ENCODE data around the gene ALDH1L2. TPM values are rescaled to one million over a fixed set of nuclear protein-coding genes. Genes with fewer than 3 reads are reported as not detected.
"Not testable (repeated sequence)": the region's sequence is repeated elsewhere in the genome, so short reads cannot be mapped to it uniquely, and the experiment has no call there.

The ALDH1L2 gene
- polyA plus RNA-seq, 3 donors from 2014 or later, result not detected

DNA sequence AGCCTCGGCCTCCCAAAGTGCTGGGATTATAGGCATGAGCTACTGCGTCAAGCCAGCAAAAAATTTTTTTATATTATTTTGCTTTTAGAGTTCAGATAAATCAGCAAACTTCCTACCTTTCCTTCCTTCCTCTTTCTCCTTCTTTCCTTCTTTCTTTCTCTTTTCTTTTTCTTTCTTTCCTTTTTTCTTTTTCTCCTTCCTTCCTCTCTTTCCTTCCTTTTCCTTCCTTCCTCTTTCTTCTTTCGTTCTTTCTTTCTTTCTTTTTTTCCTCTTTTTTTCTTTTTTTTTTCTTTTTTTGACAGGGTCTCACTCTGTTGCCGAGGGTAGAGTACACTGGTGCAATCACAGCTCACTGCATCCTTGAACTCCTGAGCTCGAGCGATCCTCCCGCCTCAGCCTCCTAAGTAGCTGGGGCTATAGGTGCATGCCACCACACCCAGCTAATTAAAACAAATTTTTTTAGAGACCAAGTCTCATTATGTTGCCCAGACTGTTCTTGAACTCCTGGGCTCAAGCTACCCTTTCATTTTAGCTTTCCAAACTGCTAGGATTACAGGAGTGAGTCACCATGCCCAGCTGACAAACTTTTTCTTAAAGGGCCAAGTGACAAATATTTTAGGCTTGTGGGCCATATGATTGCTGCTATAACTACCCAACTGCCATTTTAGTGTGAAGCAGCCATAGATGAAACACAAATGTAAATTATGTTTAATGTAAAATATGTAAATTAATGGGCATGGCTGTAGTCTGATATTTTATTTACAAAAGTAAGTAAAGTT is 16.1 kb upstream of the ALDH1L2 start:
- peaks cover 2 to 24% (median 9%) of the 10 kb centered on the region in 3 donors for H3K27me3 Mint-ChIP-seq (ENCODE audit: low read depth in 3 of 3)
- H3K9me3 Mint-ChIP-seq, result peaks cover 3 to 16% (median 13%) of the 10 kb centered on the region in 6 donors

DNA sequence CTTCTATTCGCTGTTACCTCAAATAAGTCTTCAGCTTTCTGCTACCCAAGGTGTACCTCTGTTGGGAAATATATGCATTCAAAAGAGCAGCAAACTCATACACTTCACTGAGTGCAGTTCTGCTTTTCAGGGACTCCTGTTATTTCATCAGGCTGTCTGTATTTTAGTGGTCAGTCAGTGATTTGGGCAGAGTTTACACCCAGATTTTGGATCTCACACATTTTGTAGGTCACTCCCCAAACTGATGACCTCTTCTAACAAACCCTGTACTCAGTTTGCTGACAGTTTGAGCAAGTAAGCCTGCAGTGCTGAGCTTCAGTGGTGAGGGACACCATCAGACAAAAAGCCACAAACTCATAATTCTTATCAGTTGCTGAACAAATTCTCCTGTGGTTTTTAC is 15.1 kb upstream of the ALDH1L2 start:
- Mint-ChIP-seq H3K27me3 (ENCODE audit: low read depth in 3 of 3) (peaks cover 2 to 17% (median 7%) of the 10 kb centered on the region in 3 donors), H3K4me3 (no peak overlapping the region), H3K9me3 (peaks cover 7 to 26% (median 22%) of the 10 kb centered on the region in 6 donors), H3K36me3 (peaks cover 0 to 5% (median 4%) of the 10 kb centered on the region in 3 donors), H3K4me1 (no peaks in the 10 kb centered on the region), H3K27ac (no peak overlapping the region)
- no peak for DNase-seq

More for the DNA sequence above, 16.1 kb upstream of the ALDH1L2 start:
- H3K4me3 Mint-ChIP-seq, result no peak overlapping the region
- H3K36me3 Mint-ChIP-seq, result peaks cover 0 to 5% (median 4%) of the 10 kb centered on the region in 3 donors
- DNase-seq, result no peak
- H3K27ac Mint-ChIP-seq, result no peak overlapping the region
- H3K4me1 Mint-ChIP-seq, result no peaks in the 10 kb centered on the region

DNA sequence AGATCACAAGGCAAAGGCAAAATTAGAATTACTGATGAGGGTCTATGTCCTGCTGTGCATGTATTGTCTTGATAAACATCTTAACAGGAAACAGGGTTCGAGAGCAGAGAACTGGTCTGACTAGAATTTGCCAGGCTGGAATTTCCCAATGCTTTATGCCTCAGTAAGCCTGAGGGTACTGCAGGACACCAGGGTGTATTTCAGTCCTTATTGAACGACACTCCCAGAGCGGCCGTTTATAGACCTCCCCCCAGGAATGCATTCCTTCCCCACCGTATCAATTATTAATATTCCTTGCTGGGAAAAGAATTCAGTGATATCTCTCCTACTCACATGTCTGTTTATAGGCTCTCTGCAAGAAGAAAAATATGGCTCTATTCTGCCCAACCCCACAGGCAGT is 11.1 kb upstream of the ALDH1L2 start:
- H3K27ac Mint-ChIP-seq, DNase-seq, H3K4me1 Mint-ChIP-seq, H3K36me3 Mint-ChIP-seq, H3K4me3 Mint-ChIP-seq: not testable (repeated sequence)
- Mint-ChIP-seq H3K9me3 (peaks cover 12 to 28% (median 22%) of the 10 kb centered on the region in 6 donors), H3K27me3 (ENCODE audit: low read depth in 3 of 3) (peaks cover 1 to 17% (median 12%) of the 10 kb centered on the region in 3 donors)

DNA sequence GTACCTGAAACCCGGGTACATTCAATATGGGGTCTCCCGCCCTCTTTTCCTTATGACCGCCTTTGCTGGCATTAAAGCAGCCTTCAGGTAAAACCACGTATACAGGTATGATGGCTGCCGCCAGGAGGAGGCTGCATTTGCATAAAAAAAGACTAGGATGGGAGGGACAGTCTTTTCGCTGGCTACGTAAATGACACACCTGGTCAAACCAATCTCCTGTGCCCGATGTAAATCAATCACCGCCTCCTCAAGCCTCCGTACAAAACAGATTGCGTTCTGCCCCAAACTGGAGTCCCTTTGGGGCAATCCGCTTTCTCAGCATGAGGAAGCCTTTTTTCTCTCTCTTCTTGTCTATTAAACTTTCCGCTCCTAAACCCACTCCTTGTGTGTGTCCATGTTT is 8.1 kb upstream of the ALDH1L2 start:
- no peak for DNase-seq
- H3K27me3 Mint-ChIP-seq (ENCODE audit: low read depth in 3 of 3), result peaks cover 0 to 13% (median 7%) of the 10 kb centered on the region in 3 donors
- H3K4me1 Mint-ChIP-seq, result no peaks in the 10 kb centered on the region
- no peak overlapping the region for H3K27ac Mint-ChIP-seq
- H3K36me3 Mint-ChIP-seq, result peaks cover 0 to 5% (median 0%) of the 10 kb centered on the region in 3 donors
- H3K4me3 Mint-ChIP-seq, result no peak overlapping the region
- peaks cover 12 to 26% (median 22%) of the 10 kb centered on the region in 6 donors for H3K9me3 Mint-ChIP-seq

DNA sequence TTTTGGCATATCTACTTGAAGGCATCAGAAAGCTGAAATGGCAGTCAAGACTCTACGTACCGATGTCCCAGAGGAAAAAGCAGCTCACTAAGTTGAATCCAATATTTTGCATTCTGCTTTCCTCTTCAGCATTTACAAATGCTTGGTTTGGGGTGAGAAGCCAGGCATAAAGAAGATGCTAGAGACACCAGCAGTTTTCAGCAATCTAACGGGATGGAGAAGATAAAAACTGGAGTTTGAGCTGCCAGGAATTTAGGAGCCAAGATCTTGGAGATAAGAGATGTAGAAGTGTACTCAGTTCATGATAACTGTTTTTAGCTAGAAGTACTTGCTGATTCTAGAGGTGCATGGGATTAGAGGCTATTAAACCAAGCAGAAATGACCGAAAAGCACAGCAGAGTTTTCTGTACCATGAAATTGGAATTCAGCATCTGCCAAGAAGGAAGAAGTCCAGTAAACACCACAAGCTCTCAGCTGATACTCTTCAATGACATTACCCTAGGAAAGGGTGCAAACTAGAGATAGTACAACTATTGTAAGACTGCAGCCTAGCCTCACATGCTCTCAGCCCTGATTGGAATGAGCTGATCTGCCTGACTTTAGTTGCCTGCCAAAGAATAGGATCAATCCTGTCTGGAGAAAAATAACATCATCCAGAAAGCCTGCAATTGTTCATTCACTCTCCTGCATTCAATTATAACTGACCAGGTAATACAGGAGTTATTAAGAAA is 7.4 kb upstream of the ALDH1L2 start:
- no peak for DNase-seq
- peaks cover 0 to 12% (median 7%) of the 10 kb centered on the region in 3 donors for H3K27me3 Mint-ChIP-seq (ENCODE audit: low read depth in 3 of 3)
- H3K9me3 Mint-ChIP-seq, result peaks cover 12 to 24% (median 20%) of the 10 kb centered on the region in 6 donors
- H3K36me3 Mint-ChIP-seq, result peaks cover 0 to 5% (median 0%) of the 10 kb centered on the region in 3 donors
- H3K4me3 Mint-ChIP-seq, result no peak overlapping the region
- no peak overlapping the region for H3K27ac Mint-ChIP-seq
- H3K4me1 Mint-ChIP-seq, result no peaks in the 10 kb centered on the region

DNA sequence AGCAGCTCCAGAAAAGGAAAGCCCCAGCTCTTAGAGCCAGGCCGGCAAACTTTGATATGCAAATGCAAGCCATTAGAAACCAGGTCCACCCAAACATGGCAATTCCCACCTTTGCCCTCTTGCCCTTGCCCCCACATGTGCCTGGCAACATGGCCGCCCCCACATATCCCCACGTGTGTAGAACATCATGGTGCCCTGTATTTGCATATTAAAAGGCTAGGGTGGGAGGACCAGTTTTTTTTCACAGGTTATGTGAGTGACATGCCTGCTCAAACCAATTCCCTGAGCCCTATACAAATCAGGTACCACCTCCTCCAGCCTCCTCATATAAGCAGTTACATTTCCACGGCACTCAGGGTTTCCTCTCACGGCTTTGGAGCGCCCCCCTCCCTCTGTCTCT is 6.1 kb upstream of the ALDH1L2 start:
- Mint-ChIP-seq H3K4me3 (no peak overlapping the region), H3K4me1 (peaks cover 3 to 4% of the 10 kb centered on the region in 2 donors), H3K36me3 (no peaks in the 10 kb centered on the region), H3K9me3 (peaks cover 7 to 14% (median 8%) of the 10 kb centered on the region in 6 donors), H3K27ac (no peak overlapping the region), H3K27me3 (ENCODE audit: low read depth in 3 of 3) (peaks cover 0 to 11% (median 9%) of the 10 kb centered on the region in 3 donors)
- DNase-seq, result no peak

DNA sequence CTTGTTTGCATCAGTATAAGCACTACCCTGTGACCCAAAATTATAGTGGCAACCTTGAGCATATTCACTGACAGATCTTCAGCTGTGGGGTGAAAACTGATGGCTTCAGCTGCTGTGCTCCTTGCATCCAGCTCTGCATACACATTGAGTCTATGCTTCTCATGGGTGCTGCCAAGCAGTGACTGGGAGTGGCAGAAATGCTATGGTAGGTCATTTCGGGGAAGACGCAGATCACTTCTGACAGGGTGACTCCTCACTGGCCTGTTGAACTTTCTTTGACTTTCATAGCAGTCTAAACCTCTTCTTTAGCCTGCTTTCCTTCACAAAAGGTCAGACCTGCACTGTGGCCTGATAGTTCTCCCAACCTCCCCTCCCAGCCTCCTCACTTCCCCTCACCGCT is 5.6 kb upstream of the ALDH1L2 start:
- H3K36me3 Mint-ChIP-seq, result no peaks in the 10 kb centered on the region
- peaks cover 4 to 5% of the 10 kb centered on the region in 2 donors for H3K4me1 Mint-ChIP-seq
- H3K9me3 Mint-ChIP-seq, result peaks cover 3 to 9% (median 4%) of the 10 kb centered on the region in 6 donors
- H3K27ac Mint-ChIP-seq, result no peak overlapping the region
- H3K4me3 Mint-ChIP-seq, result no peak overlapping the region
- peaks cover 0 to 9% (median 8%) of the 10 kb centered on the region in 3 donors for H3K27me3 Mint-ChIP-seq (ENCODE audit: low read depth in 3 of 3)
- no peak for DNase-seq

DNA sequence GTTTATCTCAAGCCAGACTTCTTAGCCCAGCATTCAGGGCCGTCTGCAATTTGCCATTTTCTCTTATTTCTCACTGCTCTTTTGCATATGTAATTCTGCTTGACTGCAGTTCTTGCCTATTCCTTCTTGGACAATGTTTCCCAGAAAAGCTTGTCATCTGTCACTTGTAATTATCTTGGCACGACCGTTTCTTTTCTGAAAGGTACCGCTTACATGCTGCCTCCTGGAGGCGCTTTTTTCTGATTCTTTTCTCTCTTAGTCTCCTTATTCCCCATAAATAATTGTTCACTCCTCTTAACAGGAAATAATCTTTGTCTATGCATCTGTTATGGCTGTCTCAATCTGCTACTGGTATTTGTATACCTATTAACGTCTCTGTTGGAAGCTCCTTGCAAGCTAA is 1.2 kb upstream of the ALDH1L2 start:
- Mint-ChIP-seq H3K4me3 (peak overlapping the region; percentile 26 to 71 (median 53)), H3K9me3 (no peaks in the 10 kb centered on the region), H3K27ac (no peak overlapping the region), H3K27me3 (ENCODE audit: low read depth in 3 of 3) (peaks cover 6 to 22% (median 17%) of the 10 kb centered on the region in 3 donors), H3K4me1 (peaks cover 10 to 12% of the 10 kb centered on the region in 2 donors), H3K36me3 (no peaks in the 10 kb centered on the region)
- no peak for DNase-seq

DNA sequence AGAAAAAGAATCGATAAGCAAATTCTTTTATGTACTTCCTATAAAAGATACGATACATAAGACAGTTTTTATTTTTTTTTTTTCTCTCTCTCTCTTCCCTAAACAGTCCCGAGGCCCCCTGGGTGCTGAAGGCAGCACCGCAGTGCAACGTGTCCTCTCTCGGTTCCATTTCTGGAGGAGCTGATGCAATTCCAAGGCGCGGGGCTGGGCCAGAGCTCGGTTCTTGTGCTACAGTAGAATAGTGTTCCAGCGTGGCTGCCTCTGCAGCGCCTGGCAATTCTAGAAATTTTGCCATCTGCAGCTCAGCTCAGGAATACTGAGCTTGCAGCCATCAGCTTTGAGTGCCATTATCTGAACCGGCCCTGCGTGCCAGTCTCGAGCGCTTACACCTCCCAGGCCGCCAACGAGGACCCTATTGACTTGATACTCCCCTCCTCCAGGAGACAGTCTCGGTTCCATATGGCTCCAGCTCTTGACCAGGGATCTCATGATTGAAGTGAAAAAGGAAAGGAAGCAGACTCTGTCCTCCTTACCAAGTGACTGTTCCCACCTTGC is 630 bp downstream of the ALDH1L2 start:
- H3K36me3 Mint-ChIP-seq, result no peaks in the 10 kb centered on the region
- H3K27me3 Mint-ChIP-seq (ENCODE audit: low read depth in 3 of 3), result peaks cover 6 to 23% (median 16%) of the 10 kb centered on the region in 3 donors
- no peak for DNase-seq

DNA sequence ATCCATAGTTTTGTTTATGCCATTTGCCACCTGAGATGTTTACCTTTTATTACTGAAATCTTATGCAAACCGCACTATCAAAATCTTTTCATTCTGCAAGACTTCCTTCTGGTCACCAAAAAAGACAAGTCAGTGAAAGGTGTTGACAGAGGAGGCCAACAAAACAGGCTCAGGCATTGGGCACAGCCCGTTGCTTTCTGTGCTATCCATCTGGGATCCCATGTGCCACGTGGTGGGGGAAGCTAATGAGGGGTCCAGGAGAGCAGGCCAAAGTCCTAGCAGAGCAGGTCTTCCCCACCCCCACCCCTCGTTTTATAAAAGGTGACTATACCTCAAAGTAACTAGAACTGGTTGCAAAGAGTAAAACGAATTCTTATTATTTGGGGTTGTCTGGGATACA is 1.2 kb downstream of the ALDH1L2 start:
- H3K9me3 Mint-ChIP-seq, result no peaks in the 10 kb centered on the region
- H3K27me3 Mint-ChIP-seq (ENCODE audit: low read depth in 3 of 3), result peaks cover 6 to 23% (median 16%) of the 10 kb centered on the region in 3 donors
- no peaks in the 10 kb centered on the region for H3K36me3 Mint-ChIP-seq
- DNase-seq, result no peak
- peaks cover 10 to 12% of the 10 kb centered on the region in 2 donors for H3K4me1 Mint-ChIP-seq
- no peak overlapping the region for H3K27ac Mint-ChIP-seq
- H3K4me3 Mint-ChIP-seq, result no peak overlapping the region

More for the DNA sequence above, 630 bp downstream of the ALDH1L2 start:
- Mint-ChIP-seq H3K4me1 (peaks cover 10 to 12% of the 10 kb centered on the region in 2 donors), H3K4me3 (peak overlapping the region; percentile 60 to 80 (median 71)), H3K9me3 (no peaks in the 10 kb centered on the region), H3K27ac (no peak overlapping the region)

DNA sequence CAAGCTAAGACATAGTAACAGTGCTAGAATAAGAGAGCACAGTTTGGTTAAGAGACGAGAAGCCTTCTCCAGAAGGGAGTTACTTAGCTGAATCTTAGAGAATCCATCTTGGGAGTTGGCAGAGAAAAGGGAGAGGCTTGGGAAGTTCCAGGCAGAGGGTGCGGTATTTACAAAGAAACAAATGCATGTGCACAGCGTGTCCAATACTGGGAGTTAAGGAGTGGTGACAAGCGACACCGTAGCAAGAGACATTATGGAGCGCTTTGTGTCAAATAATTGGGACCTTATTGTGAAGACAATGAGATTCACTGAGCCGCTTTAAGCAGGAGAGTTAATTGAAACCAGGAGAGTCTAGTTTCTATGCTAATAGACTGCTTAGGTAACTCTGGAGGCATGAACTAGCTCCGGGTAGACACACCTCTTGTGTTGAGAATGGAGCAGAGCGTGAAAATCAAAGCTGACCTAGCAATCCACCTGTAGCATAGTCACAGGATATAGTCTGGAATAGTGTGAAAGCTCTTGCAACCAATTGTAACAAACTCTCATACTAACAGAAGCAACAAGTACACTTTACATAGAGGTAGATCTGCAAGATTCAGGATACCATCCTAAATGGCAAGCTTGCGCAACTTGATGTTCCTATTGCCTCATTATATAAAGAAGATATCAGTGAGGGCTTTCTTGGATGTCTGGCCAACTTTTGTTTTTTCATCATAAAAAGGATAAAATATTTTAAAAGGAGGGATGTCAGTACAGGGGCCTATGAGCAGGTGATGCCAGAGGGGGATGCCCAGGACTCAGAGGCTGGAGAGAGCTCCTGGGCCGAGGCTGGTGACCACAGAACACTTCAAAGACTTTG is 5.3 kb downstream of the ALDH1L2 start:
- Mint-ChIP-seq H3K4me1 (peaks cover 5% of the 10 kb centered on the region in 2 donors), H3K36me3 (no peaks in the 10 kb centered on the region), H3K9me3 (no peaks in the 10 kb centered on the region), H3K27me3 (ENCODE audit: low read depth in 3 of 3) (peaks cover 6 to 22% (median 12%) of the 10 kb centered on the region in 3 donors), H3K4me3 (no peak overlapping the region), H3K27ac (no peak overlapping the region)
- DNase-seq, result no peak

DNA sequence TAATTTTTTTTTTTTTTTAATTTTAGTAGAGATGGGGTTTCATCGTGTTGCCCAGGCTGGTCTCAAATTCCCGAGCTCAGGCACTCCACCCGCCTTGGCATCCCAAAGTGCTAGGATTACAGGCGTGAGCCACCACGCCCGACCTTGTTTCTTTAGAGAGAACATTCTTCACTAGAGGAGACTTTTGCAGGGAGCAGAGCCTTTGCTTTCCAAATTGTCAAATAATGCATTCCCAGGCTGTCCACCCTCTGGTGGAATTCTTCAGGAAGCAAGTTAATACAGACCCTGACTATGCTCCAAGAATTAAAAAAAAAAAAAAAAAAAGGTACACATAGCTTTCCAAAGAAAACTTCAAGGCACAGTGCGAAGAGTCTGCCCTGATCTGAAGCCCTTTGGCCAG is 6.8 kb downstream of the ALDH1L2 start:
- Mint-ChIP-seq H3K27ac (no peak overlapping the region), H3K36me3 (peaks cover 0 to under 1% (median 0%) of the 10 kb centered on the region in 3 donors), H3K9me3 (no peaks in the 10 kb centered on the region), H3K27me3 (ENCODE audit: low read depth in 3 of 3) (peaks cover 0 to 7% (median 7%) of the 10 kb centered on the region in 3 donors), H3K4me1 (no peaks in the 10 kb centered on the region), H3K4me3 (no peak overlapping the region)
- DNase-seq, result no peak

DNA sequence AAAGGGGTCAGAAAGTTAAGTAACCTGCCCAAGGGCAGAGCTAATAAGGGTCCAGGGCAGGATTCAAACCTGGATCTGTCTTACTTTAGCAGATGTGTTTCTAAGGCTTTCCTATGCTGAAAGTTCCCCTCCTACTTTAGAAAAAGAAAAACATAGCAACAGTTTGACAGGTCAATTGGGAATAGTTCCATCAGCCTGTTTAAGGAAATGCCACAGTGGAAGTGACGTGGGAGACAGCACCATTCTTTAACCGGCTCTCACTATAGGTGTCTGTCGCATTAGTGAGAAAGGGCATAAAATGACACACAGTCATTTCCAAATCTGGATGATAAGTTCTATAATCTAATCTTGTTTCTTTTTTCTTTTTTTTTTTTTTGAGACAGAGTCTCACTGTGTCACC is 7.3 kb downstream of the ALDH1L2 start:
- Mint-ChIP-seq H3K9me3 (no peaks in the 10 kb centered on the region), H3K4me1 (no peaks in the 10 kb centered on the region), H3K36me3 (peaks cover 0 to 4% (median 0%) of the 10 kb centered on the region in 3 donors), H3K4me3 (no peak overlapping the region), H3K27me3 (ENCODE audit: low read depth in 3 of 3) (peaks cover 0 to 4% (median 3%) of the 10 kb centered on the region in 3 donors), H3K27ac (no peak overlapping the region)
- no peak for DNase-seq

Measured in immature natural killer cell (primary cell).